ENCODE results near the gene FYB1. TPM values are rescaled to one million over a fixed set of nuclear protein-coding genes. Genes with fewer than 3 reads are reported as not detected.

FYB1 gene
- total and polyA plus RNA-seq, 2 of the 8 experiments (the other 6 are each of a cell fraction or from before 2014, with no cell fraction given): not detected

GRCh38 chr5:39233783-39234182 is 14.4 kb upstream of the FYB1 start (continued):
- TF ChIP-seq CHD7 (IDR thresholded peaks at IDR 0.05; ENCODE audit: insufficient replicate concordance, low read length) (no peak), JUN (IDR thresholded peaks at IDR 0.05; ENCODE audit: low read depth, low read length) (no peak), TAF7 (optimal IDR thresholded peaks at IDR 0.05; ENCODE audit: borderline replicate concordance, low read depth, low read length) (no peak), GABPA (IDR thresholded peaks at IDR 0.05; ENCODE audit: borderline replicate concordance, insufficient read depth, low read length) (no peak), ATF2 (IDR thresholded peaks at IDR 0.05; ENCODE audit: low read length) (no peak), EZH2 (IDR thresholded peaks at IDR 0.05; ENCODE audit: low read depth, low read length, severe bottlenecking) (no peak)

Measured in H1 (cell line).